ENCODE data around the gene SLCO2A1. TPM values are rescaled to one million over a fixed set of nuclear protein-coding genes. Genes with fewer than 3 reads are reported as not detected.

The SLCO2A1 gene
- total RNA-seq, 4 donors from 2014 or later, result 0.07 to 2.4 (median 1.3) TPM

DNA sequence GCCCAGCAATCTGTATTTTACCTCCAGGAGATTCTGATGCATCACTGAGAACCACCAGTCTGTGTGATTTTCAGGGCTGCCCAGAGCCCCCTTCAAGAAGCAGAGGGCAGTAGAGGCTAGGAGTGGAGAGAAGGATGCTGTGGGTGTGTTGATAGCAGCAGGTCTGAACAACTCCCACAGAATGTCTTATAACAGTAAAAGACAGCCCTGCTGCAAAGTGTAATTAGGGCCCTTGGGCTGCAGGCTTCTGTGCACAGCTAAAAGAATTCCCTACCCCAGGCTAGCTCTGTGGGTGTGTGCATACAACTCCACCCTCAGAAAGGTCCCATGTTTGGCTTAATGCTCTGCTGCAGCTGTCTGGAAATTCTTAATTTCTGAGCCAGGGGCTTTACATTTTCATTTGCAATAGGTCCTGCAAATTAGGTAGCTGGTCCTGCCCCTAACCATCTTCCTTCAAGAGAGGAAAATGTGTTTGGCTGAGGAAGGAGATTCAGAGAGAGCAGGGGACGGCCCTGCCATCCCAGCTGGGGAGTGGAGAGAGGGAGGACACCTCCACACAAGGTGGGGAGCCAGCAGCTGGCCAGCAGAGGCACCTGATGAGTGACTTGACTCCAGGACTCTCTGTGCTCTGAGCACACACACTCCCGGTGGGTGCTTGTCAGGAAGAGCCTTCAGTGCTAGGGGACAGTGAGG lies 90.8 kb downstream of the SLCO2A1 start:
- Histone ChIP-seq H3K27ac (no peak overlapping the region), H3K4me1 (peaks cover 14 to 15% of the 10 kb centered on the region in 2 donors), H3K9me3 (no peaks in the 10 kb centered on the region), H3K36me3 (no peaks in the 10 kb centered on the region), H3K27me3 (no peaks in the 10 kb centered on the region), H3K4me3 (no peak overlapping the region)
- intact Hi-C loops (cut with DNase I; ENCODE audit: low total_unique reads) (loop anchor here (10.0 kb wide), 2 partner anchors 96 to 536 kb away; no protein-coding TSS in a partner anchor), in situ Hi-C loops (cut with MboI; ENCODE audit: low sequenced_read_pairs in 4 of 4) (no loop called here)
- ATAC-seq (no peak), DNase-seq (no peak)
- TF ChIP-seq, protein P1, sequence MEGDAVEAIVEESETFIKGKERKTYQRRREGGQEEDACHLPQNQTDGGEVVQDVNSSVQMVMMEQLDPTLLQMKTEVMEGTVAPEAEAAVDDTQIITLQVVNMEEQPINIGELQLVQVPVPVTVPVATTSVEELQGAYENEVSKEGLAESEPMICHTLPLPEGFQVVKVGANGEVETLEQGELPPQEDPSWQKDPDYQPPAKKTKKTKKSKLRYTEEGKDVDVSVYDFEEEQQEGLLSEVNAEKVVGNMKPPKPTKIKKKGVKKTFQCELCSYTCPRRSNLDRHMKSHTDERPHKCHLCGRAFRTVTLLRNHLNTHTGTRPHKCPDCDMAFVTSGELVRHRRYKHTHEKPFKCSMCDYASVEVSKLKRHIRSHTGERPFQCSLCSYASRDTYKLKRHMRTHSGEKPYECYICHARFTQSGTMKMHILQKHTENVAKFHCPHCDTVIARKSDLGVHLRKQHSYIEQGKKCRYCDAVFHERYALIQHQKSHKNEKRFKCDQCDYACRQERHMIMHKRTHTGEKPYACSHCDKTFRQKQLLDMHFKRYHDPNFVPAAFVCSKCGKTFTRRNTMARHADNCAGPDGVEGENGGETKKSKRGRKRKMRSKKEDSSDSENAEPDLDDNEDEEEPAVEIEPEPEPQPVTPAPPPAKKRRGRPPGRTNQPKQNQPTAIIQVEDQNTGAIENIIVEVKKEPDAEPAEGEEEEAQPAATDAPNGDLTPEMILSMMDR (IDR thresholded peaks at IDR 0.05 in 4 of 5, conservative IDR thresholded peaks at IDR 0.05 in 1 of 5), result peak in 1 of 5 experiments; percentile 11
- TF ChIP-seq POLR2A (IDR thresholded peaks at IDR 0.05), result no peak

- Histone ChIP-seq H3K36me3 (no peaks in the 10 kb centered on the region), H3K27ac (no peak overlapping the region), H3K4me3 (no peak overlapping the region), H3K4me1 (peaks cover 9 to 11% of the 10 kb centered on the region in 2 donors), H3K27me3 (no peaks in the 10 kb centered on the region), H3K9me3 (no peaks in the 10 kb centered on the region)
- DNase-seq (no peak), ATAC-seq (no peak)
- no peak for TF ChIP-seq POLR2A (IDR thresholded peaks at IDR 0.05)
- TF ChIP-seq, protein P1 (IDR thresholded peaks at IDR 0.05 in 4 of 5, conservative IDR thresholded peaks at IDR 0.05 in 1 of 5), result no peak
- intact Hi-C loops (cut with DNase I; ENCODE audit: low total_unique reads) (loop anchor here (10.0 kb wide), 2 partner anchors 97 to 537 kb away; no protein-coding TSS in a partner anchor), in situ Hi-C loops (cut with MboI; ENCODE audit: low sequenced_read_pairs in 4 of 4) (no loop called here)
These were observed 91.7 kb downstream of the SLCO2A1 start for GRCh38 chr3:133937756-133938601.

DNA sequence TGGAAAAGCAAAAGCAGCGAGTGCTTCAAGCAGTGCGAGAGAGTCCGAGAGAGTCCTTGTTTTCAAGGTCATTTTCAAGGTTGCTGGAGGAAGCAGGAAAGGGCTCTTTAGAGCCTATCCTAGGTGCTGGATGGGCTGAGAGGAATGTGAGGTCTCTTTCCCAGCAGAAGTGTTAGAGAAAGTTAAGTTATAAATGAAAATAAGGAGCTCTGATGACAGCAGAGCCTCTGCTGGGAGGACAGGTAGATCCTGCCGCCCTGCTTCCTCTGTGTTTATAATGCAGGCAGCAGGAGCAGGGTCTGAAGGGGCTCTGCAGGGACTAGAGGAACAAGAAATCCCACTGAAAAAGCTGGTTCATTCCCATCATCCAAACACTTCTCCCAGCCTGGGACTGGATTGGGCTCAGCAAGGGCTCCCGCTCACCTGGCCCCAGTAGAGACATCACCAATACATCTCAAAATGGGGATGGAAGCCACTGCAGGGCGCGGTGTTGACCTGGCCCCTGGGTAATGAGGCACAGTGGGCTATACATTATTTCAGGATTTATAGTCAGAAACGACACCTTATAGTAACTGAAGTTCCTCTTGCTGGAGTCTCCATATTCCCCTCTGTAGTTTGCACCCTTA lies 92.6 kb downstream of the SLCO2A1 start:
- DNase-seq (no peak), ATAC-seq (no peak)
- in situ Hi-C loops (cut with MboI; ENCODE audit: low sequenced_read_pairs in 4 of 4), result no loop called here
- Histone ChIP-seq H3K4me1 (peaks cover 9 to 11% of the 10 kb centered on the region in 2 donors), H3K9me3 (no peaks in the 10 kb centered on the region), H3K27me3 (no peaks in the 10 kb centered on the region), H3K36me3 (no peaks in the 10 kb centered on the region), H3K27ac (no peak overlapping the region), H3K4me3 (no peak overlapping the region)
- TF ChIP-seq POLR2A (IDR thresholded peaks at IDR 0.05), result no peak
- TF ChIP-seq, protein P1 (IDR thresholded peaks at IDR 0.05 in 4 of 5, conservative IDR thresholded peaks at IDR 0.05 in 1 of 5), result no peak
- intact Hi-C loops (cut with DNase I; ENCODE audit: low total_unique reads), result loop anchor here (10.0 kb wide), 2 partner anchors 98 to 538 kb away; no protein-coding TSS in a partner anchor

DNA sequence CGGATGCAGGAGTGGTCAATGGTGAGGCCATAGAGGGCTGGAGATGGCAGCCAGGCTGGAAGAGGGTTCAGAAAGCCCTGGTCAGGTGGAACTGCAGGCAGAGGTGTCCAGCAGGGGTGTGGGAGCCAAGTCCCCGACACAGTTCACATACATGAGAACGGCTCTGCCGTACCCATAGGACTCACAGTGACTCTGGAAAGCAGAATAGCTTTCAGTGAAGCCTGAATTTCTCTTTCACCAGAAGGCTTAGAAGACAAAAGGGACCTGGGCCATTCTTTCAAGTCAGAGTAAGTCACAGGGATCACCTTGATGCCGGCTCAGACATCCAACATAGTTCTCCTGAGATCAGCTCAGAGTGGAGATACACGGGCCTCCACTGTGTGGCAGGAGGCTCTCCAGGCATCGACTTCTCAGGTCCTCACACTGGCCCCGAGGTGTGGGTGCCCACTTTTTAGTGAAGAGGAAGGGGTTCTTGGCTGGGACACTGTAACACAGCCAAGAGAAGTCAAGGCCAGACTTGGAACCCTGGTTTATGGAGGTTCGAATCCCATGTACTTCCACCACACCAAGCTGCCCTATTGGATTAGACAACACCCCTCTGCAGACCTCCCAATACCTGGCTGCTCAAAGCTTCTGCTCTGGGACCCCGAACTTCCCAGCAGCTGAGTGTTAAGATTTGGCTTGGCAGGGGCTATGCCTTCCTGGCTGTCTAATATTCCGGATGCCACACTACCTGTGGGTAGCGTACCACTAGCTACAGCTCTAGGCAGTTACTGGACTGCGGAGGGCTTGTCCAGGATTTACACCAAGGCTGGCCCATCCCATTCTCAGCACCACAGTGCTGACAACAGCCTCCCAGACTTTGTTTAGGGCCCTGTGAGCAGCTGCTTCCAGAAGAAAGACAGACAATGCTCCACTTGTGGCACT lies 93.6 kb downstream of the SLCO2A1 start:
- Histone ChIP-seq H3K4me3 (no peak overlapping the region), H3K9me3 (no peaks in the 10 kb centered on the region)
- in situ Hi-C loops (cut with MboI; ENCODE audit: low sequenced_read_pairs in 4 of 4), result no loop called here

More for the DNA sequence above, 93.6 kb downstream of the SLCO2A1 start:
- H3K4me1 ChIP-seq, result peaks cover 0 to 2% of the 10 kb centered on the region in 2 donors
- DNase-seq, result no peak
- H3K27ac ChIP-seq, result no peak overlapping the region
- H3K36me3 ChIP-seq, result no peaks in the 10 kb centered on the region
- ATAC-seq, result no peak
- H3K27me3 ChIP-seq, result no peaks in the 10 kb centered on the region
- intact Hi-C loops (cut with DNase I; ENCODE audit: low total_unique reads), result loop anchor here (10.0 kb wide), 2 partner anchors 99 to 539 kb away; no protein-coding TSS in a partner anchor
- TF ChIP-seq POLR2A (IDR thresholded peaks at IDR 0.05), result no peak
- TF ChIP-seq, protein P1 (IDR thresholded peaks at IDR 0.05 in 4 of 5, conservative IDR thresholded peaks at IDR 0.05 in 1 of 5), result no peak
